Gastrocnemius medialis (tissue), 4 donors: ENCODE measurements around the gene TIGD1. TPM values are rescaled to one million over a fixed set of nuclear protein-coding genes. Genes with fewer than 3 reads are reported as not detected.
A peak's percentile ranks its signal among the peaks of the same experiment; 100 is the strongest.

Experiments used
- ATAC-seq, 2 donors: fragments of 150-250 bp; one replicate each; pipeline ENCODE4 v1.9.1; 2016
- DNase-seq, 2 donors: peaks; one replicate each; pipeline ENCODE4 v3.0.0-alpha.2; 2019
- H3K27ac ChIP-seq, 4 donors: fragments of 200-600 bp; sonication (generic); 1 replicate in 1 of 4; 2 replicates in 3 of 4; pipeline ENCODE4 v1.5.1; 2016 to 2018; ENCODE audit warnings: mild to moderate bottlenecking in 2 of 4, moderate library complexity in 1 of 4
- H3K27me3 ChIP-seq, 3 donors: fragments of 200-600 bp; sonication (generic) in 2 of 3; 1 replicate in 1 of 3; 2 replicates in 2 of 3; pipeline versions ENCODE4 v1.5.1 to v1.6.0; 2016 to 2019; ENCODE audit warnings: mild to moderate bottlenecking in 1 of 3, moderate library complexity in 1 of 3
- H3K36me3 ChIP-seq, 2 donors: fragments of 200-600 bp; sonication (generic) in 1 of 2; one replicate each; pipeline ENCODE4 v1.5.1; 2017 to 2018
- H3K4me1 ChIP-seq, 2 donors: fragments of 200-600 bp; sonication (generic) in 1 of 2; one replicate each; pipeline ENCODE4 v1.5.1; 2016 to 2017; ENCODE audit warnings: mild to moderate bottlenecking in 2 of 2
- H3K4me3 ChIP-seq, 4 donors: fragments of 200-600 bp; sonication (generic) in 3 of 4; 1 replicate in 1 of 4; 2 replicates in 3 of 4; pipeline ENCODE4 v1.5.1; 2016 to 2019; ENCODE audit warnings: mild to moderate bottlenecking in 2 of 4
- H3K9me3 ChIP-seq, 3 donors: fragments of 200-600 bp; sonication (generic) in 2 of 3; 1 replicate in 1 of 3; 2 replicates in 2 of 3; pipeline ENCODE4 v1.5.1; 2016 to 2019
- CTCF ChIP-seq, 5 experiments: fragments of 450-650 bp in 3 of 5; fragments of 200-600 bp in 2 of 5; sonication (generic) in 2 of 5; IDR thresholded peaks in 4 of 5; conservative IDR thresholded peaks in 1 of 5; 1 replicate in 4 of 5; 2 replicates in 1 of 5; pipeline ENCODE4 v1.5.1; 2016 to 2019; ENCODE audit warnings: antibody characterized with exemption in 5 of 5, mild to moderate bottlenecking in 3 of 5, moderate library complexity in 3 of 5
- POLR2A ChIP-seq, 2 donors: fragments of 450-650 bp; IDR thresholded peaks; one replicate each; pipeline ENCODE4 v1.6.1; 2017; ENCODE audit warnings: antibody characterized with exemption in 2 of 2, mild to moderate bottlenecking in 2 of 2, moderate library complexity in 2 of 2
- in situ Hi-C, 4 donors: fragments of 200-750 bp; cut with MboI; loops; one replicate each; pipeline versions ENCODE4 v1.15.0 to v1.8.0; 2017; ENCODE audit warnings: low sequenced_read_pairs in 4 of 4
- intact Hi-C: fragments of 100-400 bp; cut with DNase I; formaldehyde crosslinking; loops from one replicate; pipeline ENCODE4 v1.15.1; 2023; ENCODE audit warnings: low total_unique reads
- total RNA-seq, 4 donors: library from RNA; depleted of rRNA; stranded (reverse); fragments of >200 nt; gene quantifications; one replicate each; pipeline versions ENCODE4 v1.1.0 to v1.2.3, GENCODE V29; 2016

The TIGD1 gene
- total RNA-seq, 4 donors from 2014 or later = 1.4 to 3.0 (median 2.1) TPM

GRCh38 chr2:232518844-232519243 is 31.5 kb downstream of the TIGD1 start:
- intact Hi-C loops = no loop called here
- in situ Hi-C loops = loop anchor here in 2 of 4 donors (10.0 to 25.0 kb wide), 2 partner anchors 64 to 607 kb away; partner anchors contain the start of gene ALPI (in 1 of the 2)

GRCh38 chr2:232516551-232516950 is 33.8 kb downstream of the TIGD1 start:
- ATAC-seq (no peak), DNase-seq (no peak)
- in situ Hi-C loops = loop anchor here in 2 of 4 donors (10.0 to 25.0 kb wide), 2 partner anchors 62 to 604 kb away; partner anchors contain the start of gene ALPI (in 1 of the 2)
- Histone ChIP-seq H3K9me3 (no peaks in the 10 kb centered on the region), H3K4me3 (no peak overlapping the region), H3K27ac (no peak overlapping the region), H3K4me1 (peaks cover 23 to 26% of the 10 kb centered on the region in 2 donors), H3K36me3 (no peaks in the 10 kb centered on the region), H3K27me3 (no peaks in the 10 kb centered on the region)
- intact Hi-C loops = no loop called here
- TF ChIP-seq CTCF (IDR thresholded peaks at IDR 0.05 in 4 of 5, conservative IDR thresholded peaks at IDR 0.05 in 1 of 5) = no peak
- TF ChIP-seq POLR2A (IDR thresholded peaks at IDR 0.05) = no peak

More at GRCh38 chr2:232518844-232519243, 31.5 kb downstream of the TIGD1 start:
- DNase-seq = no peak
- no peaks in the 10 kb centered on the region for H3K9me3 ChIP-seq
- no peak overlapping the region for H3K27ac ChIP-seq
- peaks cover 23 to 29% of the 10 kb centered on the region in 2 donors for H3K4me1 ChIP-seq
- no peak overlapping the region for H3K4me3 ChIP-seq
- H3K27me3 ChIP-seq = peaks cover 0 to 7% (median 0%) of the 10 kb centered on the region in 3 donors
- no peak for ATAC-seq
- TF ChIP-seq CTCF (IDR thresholded peaks at IDR 0.05 in 4 of 5, conservative IDR thresholded peaks at IDR 0.05 in 1 of 5) (no peak), POLR2A (IDR thresholded peaks at IDR 0.05) (no peak)
- no peaks in the 10 kb centered on the region for H3K36me3 ChIP-seq

- TF ChIP-seq POLR2A (IDR thresholded peaks at IDR 0.05) (no peak), CTCF (IDR thresholded peaks at IDR 0.05 in 4 of 5, conservative IDR thresholded peaks at IDR 0.05 in 1 of 5) (no peak)
- H3K4me1 ChIP-seq = peaks cover 26 to 27% of the 10 kb centered on the region in 2 donors
- H3K27ac ChIP-seq = peak overlapping the region in 3 of 4 donors; percentile 33 to 61 (median 47)
- intact Hi-C loops (no loop called here), in situ Hi-C loops (loop anchor here in 2 of 4 donors (10.0 to 25.0 kb wide), 2 partner anchors 61 to 603 kb away; partner anchors contain the start of gene ALPI (in 1 of the 2))
- ATAC-seq (peak; percentile 46 to 83), DNase-seq (peak in 1 of 2 donors; percentile 40)
- H3K4me3 ChIP-seq = no peak overlapping the region
- H3K27me3 ChIP-seq = no peaks in the 10 kb centered on the region
- no peaks in the 10 kb centered on the region for H3K9me3 ChIP-seq
- no peaks in the 10 kb centered on the region for H3K36me3 ChIP-seq
These were observed 34.7 kb downstream of the TIGD1 start for GRCh38 chr2:232515639-232516038.

GRCh38 chr2:232513353-232513752 is 37.0 kb downstream of the TIGD1 start:
- TF ChIP-seq POLR2A (IDR thresholded peaks at IDR 0.05) (no peak), CTCF (IDR thresholded peaks at IDR 0.05 in 4 of 5, conservative IDR thresholded peaks at IDR 0.05 in 1 of 5) (no peak)
- peaks cover 26 to 27% of the 10 kb centered on the region in 2 donors for H3K4me1 ChIP-seq
- no peaks in the 10 kb centered on the region for H3K9me3 ChIP-seq
- H3K27me3 ChIP-seq = no peaks in the 10 kb centered on the region
- DNase-seq (no peak), ATAC-seq (no peak)
- in situ Hi-C loops (loop anchor here in 2 of 4 donors (10.0 to 25.0 kb wide), 2 partner anchors 59 to 601 kb away; partner anchors contain the start of gene ALPI (in 1 of the 2)), intact Hi-C loops (no loop called here)
- no peak overlapping the region for H3K27ac ChIP-seq
- H3K4me3 ChIP-seq = no peak overlapping the region
- H3K36me3 ChIP-seq = no peaks in the 10 kb centered on the region
